Measurements from ENCODE around the gene PRUNE1. TPM values are rescaled to one million over a fixed set of nuclear protein-coding genes. Genes with fewer than 3 reads are reported as not detected.
A peak's percentile ranks its signal among the peaks of the same experiment; 100 is the strongest.

PRUNE1 gene
- 10 to 100 TPM; 16.3 to 28.3 (median 21.2) TPM for total RNA-seq

GRCh38 chr1:151008244-151009205, at the start of gene PRUNE1:
PRUNE1 (plus strand) TSS chr1:151008449; CDS start chr1:151008633, 184 bp downstream.
- H3K9me3 ChIP-seq: no peaks in the 10 kb centered on the region
- WGBS, 2 donors: 0% methylated on average over 34 to 47 of the region's 69 CpGs
- DNase-seq (peak; percentile 96 to 100), ATAC-seq (ENCODE audit: low FRiP score in 2 of 2) (peak; percentile 97 to 98)
- peak in 1 of 4 donors; percentile 10 for TF ChIP-seq EP300 (IDR thresholded peaks at IDR 0.05)
- TF ChIP-seq POLR2A (IDR thresholded peaks at IDR 0.05): peak in 2 of 4 donors; percentile 76 to 82
- peak; percentile 54 to 83 for TF ChIP-seq POLR2AphosphoS5 (IDR thresholded peaks at IDR 0.05)
- TF ChIP-seq, protein P1, sequence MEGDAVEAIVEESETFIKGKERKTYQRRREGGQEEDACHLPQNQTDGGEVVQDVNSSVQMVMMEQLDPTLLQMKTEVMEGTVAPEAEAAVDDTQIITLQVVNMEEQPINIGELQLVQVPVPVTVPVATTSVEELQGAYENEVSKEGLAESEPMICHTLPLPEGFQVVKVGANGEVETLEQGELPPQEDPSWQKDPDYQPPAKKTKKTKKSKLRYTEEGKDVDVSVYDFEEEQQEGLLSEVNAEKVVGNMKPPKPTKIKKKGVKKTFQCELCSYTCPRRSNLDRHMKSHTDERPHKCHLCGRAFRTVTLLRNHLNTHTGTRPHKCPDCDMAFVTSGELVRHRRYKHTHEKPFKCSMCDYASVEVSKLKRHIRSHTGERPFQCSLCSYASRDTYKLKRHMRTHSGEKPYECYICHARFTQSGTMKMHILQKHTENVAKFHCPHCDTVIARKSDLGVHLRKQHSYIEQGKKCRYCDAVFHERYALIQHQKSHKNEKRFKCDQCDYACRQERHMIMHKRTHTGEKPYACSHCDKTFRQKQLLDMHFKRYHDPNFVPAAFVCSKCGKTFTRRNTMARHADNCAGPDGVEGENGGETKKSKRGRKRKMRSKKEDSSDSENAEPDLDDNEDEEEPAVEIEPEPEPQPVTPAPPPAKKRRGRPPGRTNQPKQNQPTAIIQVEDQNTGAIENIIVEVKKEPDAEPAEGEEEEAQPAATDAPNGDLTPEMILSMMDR (IDR thresholded peaks at IDR 0.05): peak in 4 of 6 experiments; percentile 28 to 51 (median 38)
- peak within 1 kb of the TSS; percentile 59 to 77 (median 70) for H3K4me3 ChIP-seq
- peaks cover 53 to 81% (median 73%) of the 10 kb centered on the region in 4 donors for H3K4me1 ChIP-seq
- peak within 1 kb of the TSS; percentile 79 to 96 (median 93) for H3K27ac ChIP-seq
- H3K36me3 ChIP-seq: no peaks in the 10 kb centered on the region
- no peaks in the 10 kb centered on the region for H3K27me3 ChIP-seq

GRCh38 chr1:150960646-150961045, 47.6 kb upstream of the PRUNE1 start:
- DNase-seq: peak in 1 of 2 donors; percentile 8
- Histone ChIP-seq H3K36me3 (peaks cover 42 to 95% (median 67%) of the 10 kb centered on the region in 4 donors), H3K27ac (no peak overlapping the region), H3K27me3 (no peaks in the 10 kb centered on the region), H3K4me3 (no peak overlapping the region), H3K4me1 (no peaks in the 10 kb centered on the region), H3K9me3 (no peaks in the 10 kb centered on the region)
- WGBS, 2 donors: 97 to 98% methylated on average over 3 to 7 of the region's 7 CpGs
- no peak for ATAC-seq (ENCODE audit: low FRiP score in 2 of 2)
- TF ChIP-seq POLR2AphosphoS5 (IDR thresholded peaks at IDR 0.05) (no peak), POLR2A (IDR thresholded peaks at IDR 0.05) (no peak), EP300 (IDR thresholded peaks at IDR 0.05) (no peak)
- TF ChIP-seq, protein P1 (IDR thresholded peaks at IDR 0.05): no peak

DNA sequence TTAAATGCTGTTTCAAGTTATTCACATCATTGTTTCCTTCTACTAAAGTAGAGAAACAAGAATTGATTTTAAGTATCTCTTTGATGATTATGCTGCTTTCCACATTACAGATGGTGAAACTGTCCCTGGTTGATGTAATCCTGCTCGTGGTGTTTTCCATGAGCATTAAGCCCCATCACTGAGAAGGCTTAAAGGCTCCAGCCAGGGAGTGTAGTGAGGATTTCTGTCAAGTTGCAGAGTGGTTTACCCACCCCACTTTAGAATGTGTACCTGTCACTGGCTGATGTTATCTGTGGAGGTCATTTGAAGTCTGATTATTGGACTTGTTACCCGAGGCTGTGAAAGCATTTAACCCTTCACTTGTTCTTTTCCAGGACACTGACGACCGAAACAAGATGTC, 46.5 kb upstream of the PRUNE1 start:
- Histone ChIP-seq H3K27me3 (no peaks in the 10 kb centered on the region), H3K36me3 (peaks cover 52 to 98% (median 79%) of the 10 kb centered on the region in 4 donors), H3K4me3 (no peak overlapping the region), H3K27ac (no peak overlapping the region), H3K9me3 (no peaks in the 10 kb centered on the region), H3K4me1 (no peaks in the 10 kb centered on the region)
- ATAC-seq (ENCODE audit: low FRiP score in 2 of 2) (no peak), DNase-seq (no peak)
- WGBS, 2 donors: 64 to 65% methylated on average over 4 of the region's 4 CpGs
- TF ChIP-seq POLR2A (IDR thresholded peaks at IDR 0.05) (no peak), EP300 (IDR thresholded peaks at IDR 0.05) (no peak), POLR2AphosphoS5 (IDR thresholded peaks at IDR 0.05) (no peak)
- TF ChIP-seq, protein P1 (IDR thresholded peaks at IDR 0.05): no peak

GRCh38 chr1:150963321-150964163, 44.7 kb upstream of the PRUNE1 start:
- TF ChIP-seq POLR2A (IDR thresholded peaks at IDR 0.05) (no peak), EP300 (IDR thresholded peaks at IDR 0.05) (no peak), POLR2AphosphoS5 (IDR thresholded peaks at IDR 0.05) (no peak)
- TF ChIP-seq, protein P1 (IDR thresholded peaks at IDR 0.05): no peak
- H3K36me3 ChIP-seq: peaks cover 70 to 100% (median 91%) of the 10 kb centered on the region in 4 donors
- no peaks in the 10 kb centered on the region for H3K27me3 ChIP-seq
- 93 to 94% methylated on average over 10 of the region's 10 CpGs for WGBS, 2 donors
- H3K4me3 ChIP-seq: no peak overlapping the region
- H3K4me1 ChIP-seq: peaks cover 0 to 6% (median 2%) of the 10 kb centered on the region in 4 donors
- ATAC-seq (ENCODE audit: low FRiP score in 2 of 2) (no peak), DNase-seq (no peak)
- no peaks in the 10 kb centered on the region for H3K9me3 ChIP-seq
- H3K27ac ChIP-seq: no peak overlapping the region
